LNCaP clone FGC (cell line): ENCODE results near the gene FGA.

Source experiments
- DNase-seq: peaks from one replicate; pipeline ENCODE4 v3.0.0-alpha.2; 2011; ENCODE audit warnings: low read depth
- H3K4me3 ChIP-seq: 2 replicates; pipeline ENCODE4 v1.5.1; 2011; ENCODE audit warnings: mild to moderate bottlenecking, low read depth, low read length, control low read depth
- TF ChIP-seq, protein P1 (sequence below): IDR thresholded peaks from 2 replicates; pipeline ENCODE4 v1.5.1; 2012; ENCODE audit warnings: mild to moderate bottlenecking; ENCODE audit not compliant: control insufficient read depth, insufficient read depth; ENCODE audit errors: extremely low read depth

FGA gene

DNA sequence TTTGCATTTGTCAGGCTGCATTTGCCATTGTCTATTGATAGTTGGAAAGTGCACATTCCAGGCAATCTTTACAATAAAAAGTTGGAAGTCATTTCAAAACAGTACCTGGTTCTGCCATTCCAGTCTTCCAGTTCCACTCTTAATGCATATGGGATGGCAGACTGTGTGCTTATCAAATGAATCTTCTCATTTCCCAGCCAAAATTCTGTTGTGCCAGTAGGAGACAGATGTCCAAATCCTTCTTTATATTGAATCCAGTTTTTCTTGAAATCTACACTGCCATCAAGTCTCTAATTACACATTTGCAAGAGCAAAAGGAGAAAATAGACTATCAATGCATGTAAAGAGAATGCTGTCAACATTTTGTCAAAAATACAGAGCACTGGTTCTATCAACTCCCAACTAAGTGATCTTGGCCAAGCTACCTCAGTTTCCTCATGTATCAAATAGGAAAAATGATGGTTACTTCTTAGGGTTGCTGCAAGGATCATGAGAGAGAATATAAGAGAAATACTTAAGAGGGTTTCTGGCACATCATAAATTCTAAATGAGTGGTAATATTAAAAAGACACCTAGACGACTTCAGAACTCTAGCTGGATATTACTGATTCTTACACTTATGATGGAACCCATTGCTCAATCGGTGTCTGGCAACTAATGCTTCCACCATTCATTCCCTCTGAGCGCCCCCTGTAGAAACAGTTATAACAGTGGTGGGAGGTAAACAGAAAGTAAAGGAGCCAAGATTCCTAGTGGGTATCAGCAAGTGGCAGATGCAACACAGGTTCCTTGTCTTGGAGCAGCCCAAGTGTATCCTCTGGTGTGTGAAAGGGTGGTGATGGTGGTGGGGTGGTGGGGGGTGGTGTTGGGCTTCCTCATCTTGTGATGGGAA is 18.1 kb upstream of the FGA start:
- no peak overlapping the region for H3K4me3 ChIP-seq
- DNase-seq: no peak
- TF ChIP-seq, protein P1, sequence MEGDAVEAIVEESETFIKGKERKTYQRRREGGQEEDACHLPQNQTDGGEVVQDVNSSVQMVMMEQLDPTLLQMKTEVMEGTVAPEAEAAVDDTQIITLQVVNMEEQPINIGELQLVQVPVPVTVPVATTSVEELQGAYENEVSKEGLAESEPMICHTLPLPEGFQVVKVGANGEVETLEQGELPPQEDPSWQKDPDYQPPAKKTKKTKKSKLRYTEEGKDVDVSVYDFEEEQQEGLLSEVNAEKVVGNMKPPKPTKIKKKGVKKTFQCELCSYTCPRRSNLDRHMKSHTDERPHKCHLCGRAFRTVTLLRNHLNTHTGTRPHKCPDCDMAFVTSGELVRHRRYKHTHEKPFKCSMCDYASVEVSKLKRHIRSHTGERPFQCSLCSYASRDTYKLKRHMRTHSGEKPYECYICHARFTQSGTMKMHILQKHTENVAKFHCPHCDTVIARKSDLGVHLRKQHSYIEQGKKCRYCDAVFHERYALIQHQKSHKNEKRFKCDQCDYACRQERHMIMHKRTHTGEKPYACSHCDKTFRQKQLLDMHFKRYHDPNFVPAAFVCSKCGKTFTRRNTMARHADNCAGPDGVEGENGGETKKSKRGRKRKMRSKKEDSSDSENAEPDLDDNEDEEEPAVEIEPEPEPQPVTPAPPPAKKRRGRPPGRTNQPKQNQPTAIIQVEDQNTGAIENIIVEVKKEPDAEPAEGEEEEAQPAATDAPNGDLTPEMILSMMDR: no peak

DNA sequence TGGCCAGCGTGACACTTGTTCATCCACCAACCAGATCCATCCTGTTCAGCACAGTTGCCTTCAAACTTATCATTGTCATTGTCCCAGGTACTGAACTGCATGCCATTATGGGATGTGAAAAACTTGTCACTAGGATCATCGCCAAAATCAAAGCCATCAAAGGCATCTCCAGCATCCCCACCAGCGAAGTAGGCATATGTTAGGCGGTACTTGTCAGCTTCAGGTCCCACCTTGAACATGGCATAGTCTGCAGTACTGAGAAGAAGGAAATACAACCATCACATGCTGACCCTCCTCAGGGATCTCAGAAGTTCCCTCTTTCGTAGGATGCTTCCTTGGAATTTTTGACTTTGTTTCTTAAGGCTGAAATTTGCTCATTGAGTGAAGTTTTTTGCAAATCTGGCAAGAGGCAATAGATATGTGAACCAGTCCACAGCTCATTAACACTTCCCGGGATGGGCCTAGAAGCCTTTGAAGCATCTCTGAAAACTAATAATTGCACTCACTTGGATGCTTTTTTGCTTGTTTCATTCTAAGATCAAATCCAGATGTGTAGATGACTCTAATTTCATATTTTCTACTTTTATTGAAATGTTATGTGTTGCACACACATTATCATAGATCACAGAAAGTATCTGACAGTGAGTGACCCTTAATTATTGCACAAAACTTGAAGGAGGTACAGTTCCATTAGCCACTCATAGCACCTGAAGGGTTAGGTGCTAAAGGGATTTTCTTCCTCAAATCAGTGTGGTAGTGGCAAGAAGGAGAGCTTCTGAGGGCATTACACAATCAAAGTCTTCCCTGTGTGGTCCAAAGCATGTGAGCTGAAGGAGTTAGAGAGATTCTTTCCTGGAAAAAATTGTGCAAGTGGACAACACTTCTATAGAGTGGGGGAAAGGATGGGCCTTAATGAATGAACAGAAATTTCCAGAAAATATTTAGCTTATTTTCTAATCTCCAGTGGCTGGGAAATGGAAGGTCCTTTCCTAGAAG is 16.5 kb upstream of the FGA start:
- TF ChIP-seq, protein P1: no peak

DNA sequence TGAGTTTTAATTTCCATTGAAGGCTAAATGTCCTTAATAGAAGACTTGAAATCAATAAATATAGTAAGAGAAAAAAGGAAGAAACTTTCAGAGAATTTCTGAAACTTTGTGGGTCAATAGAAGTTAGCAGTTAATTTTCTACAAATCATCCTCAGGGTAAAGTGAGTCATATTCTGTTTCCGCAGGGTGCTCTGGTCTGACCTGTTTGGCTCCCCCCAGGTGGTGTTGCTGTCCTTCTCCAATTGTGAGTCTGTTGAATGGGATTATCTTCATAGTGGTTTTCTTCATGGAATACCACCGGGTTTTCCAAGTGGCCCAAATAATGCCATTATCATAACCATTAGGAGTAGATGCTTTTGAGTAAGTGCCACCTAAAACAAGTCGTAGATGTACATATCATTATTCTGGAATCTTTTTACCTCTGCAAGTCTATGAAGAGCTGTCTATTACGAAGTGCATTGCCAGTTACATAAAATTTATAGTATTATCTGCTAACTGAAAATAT is 14.2 kb upstream of the FGA start:
- no peak for DNase-seq
- TF ChIP-seq, protein P1: no peak
- no peak overlapping the region for H3K4me3 ChIP-seq

More for the DNA sequence above, 16.5 kb upstream of the FGA start:
- no peak for DNase-seq
- no peak overlapping the region for H3K4me3 ChIP-seq

DNA sequence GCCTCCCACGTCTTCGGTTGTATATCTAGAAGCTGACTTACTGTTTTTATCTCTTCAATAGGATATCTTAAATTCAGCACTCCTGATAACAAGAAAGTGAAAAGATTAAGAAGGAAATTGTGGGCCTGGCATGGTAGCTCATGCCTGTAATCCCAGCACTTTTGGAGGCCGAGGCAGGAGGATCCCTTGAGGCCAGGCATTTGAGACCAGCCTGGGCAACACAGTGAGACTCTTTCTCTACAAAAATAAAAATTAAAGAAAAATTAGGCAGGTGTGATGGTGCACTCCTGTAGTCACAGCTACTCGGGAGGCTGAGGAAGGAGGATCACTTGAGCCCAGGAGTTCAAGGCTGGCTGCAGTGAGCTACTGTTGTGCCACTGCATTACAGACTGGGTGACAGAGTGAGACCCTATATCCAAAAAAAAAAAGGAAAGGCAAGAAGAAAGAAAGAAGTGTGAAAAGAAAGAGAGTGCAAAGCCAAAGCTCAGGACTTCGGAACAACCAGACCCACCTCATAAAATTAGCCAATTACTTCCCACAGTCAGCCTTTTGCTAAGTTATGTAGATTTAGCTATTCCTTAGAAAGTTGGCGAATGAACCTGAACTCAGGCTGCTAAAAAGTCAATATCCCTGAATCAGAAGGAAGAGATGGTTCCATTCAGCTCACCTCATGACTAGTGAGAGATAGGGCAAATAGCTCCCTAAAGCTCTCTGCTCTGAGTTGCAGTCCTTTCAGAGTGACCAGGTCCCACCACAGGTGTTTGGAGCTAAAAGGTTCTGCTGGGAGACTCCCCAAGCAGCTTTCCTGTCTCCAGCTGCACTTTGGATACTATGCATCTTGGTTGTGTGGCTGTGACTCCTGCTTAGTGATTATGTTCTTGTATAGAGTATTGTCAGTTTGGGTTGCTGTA is 12.7 kb upstream of the FGA start:
- DNase-seq: no peak
- H3K4me3 ChIP-seq: no peak overlapping the region
- TF ChIP-seq, protein P1: no peak

DNA sequence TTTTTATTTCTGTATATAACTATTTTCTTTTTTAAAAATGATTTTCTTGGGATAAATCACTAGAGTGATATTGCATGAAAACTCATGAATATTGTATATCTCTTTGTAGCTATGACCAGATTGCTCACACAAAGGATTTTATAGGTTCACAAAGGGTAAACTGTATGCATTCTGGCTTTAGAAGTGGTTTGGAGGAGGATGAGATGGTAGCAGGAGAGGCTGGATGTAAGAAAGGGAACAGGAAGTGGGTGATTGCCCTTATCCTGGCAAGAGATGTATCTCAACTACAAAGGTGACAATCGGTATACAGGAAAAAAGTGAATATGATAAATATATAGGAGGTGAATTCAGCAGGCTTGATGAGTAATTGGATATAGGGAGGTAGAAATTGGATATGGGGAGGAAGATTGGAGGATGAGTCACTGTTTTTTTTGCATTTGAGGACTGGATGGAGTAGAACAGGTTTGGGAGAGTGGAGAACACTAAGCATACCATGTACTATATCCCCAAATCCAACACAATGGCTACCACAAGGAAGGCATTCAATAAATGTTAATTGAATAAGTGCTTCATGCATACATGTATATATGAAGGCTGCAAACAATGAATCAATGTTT is 12.0 kb upstream of the FGA start:
- DNase-seq: no peak
- TF ChIP-seq, protein P1: no peak
- no peak overlapping the region for H3K4me3 ChIP-seq
